ENCODE measurements around the gene ZGPAT.

- TF ChIP-seq POLR2A (IDR thresholded peaks at IDR 0.05; ENCODE audit: low read length) (no peak), GATA1 (IDR thresholded peaks at IDR 0.05; ENCODE audit: low read depth, low read length) (no peak)
Observed at GRCh38 chr20:63679799-63680305, 28.0 kb upstream of the ZGPAT start.

All from erythroblast (primary cell).